Endothelial cell of umbilical vein (primary cell): ENCODE measurements around the gene MEI4. TPM values are rescaled to one million over a fixed set of nuclear protein-coding genes. Genes with fewer than 3 reads are reported as not detected.

Experiments used
- BruUV-seq: library from RNA; stranded (reverse); fragments of 400-500 nt; replicated peaks from 2 replicates; lab custom pipeline; 2021; lab: Mats Ljungman, UMichigan
- CTCF ChIA-PET: fragments of 300-600, 350-600 bp; sonication (Branson Sonifier 250); formaldehyde crosslinking; loops from one replicate; lab custom pipeline; 2021; ENCODE audit warnings: antibody characterized with exemption, inconsistent platforms; lab: Charles Lee
- POLR2A ChIA-PET: fragments of 300-600, 350-600 bp; sonication (Branson Sonifier 250); formaldehyde crosslinking; loops from one replicate; lab custom pipeline; 2021; ENCODE audit warnings: antibody characterized with exemption, inconsistent platforms; lab: Charles Lee
- DNase-seq: peaks from one replicate; pipeline ENCODE4 v3.0.0-alpha.2; 2011; ENCODE audit warnings: low read depth, low spot score
- FAIRE-seq: peaks from 2 replicates; lab custom pipeline; 2011; peaks lifted over from hg19 to GRCh38; lab: Jason Lieb, UNC
- H2AFZ ChIP-seq: 2 replicates; pipeline ENCODE4 v1.6.0; 2012; ENCODE audit warnings: low read depth, low read length, control low read depth, inconsistent platforms
- H3K27ac ChIP-seq: 2 replicates; pipeline ENCODE4 v1.5.1; 2011; ENCODE audit warnings: low read depth, mild to moderate bottlenecking, control low read depth, low read length, moderate library complexity; ENCODE audit not compliant: insufficient read depth
- H3K27me3 ChIP-seq, 2 experiments: 2 replicates each; pipeline versions ENCODE4 v1.6.0 to v1.6.1; 2011; ENCODE audit warnings: low read length in 2 of 2, mixed read lengths in 1 of 2; ENCODE audit not compliant: control insufficient read depth in 2 of 2, insufficient read depth in 2 of 2
- H3K36me3 ChIP-seq, 2 experiments: 2 replicates in 1 of 2; 3 replicates in 1 of 2; pipeline ENCODE4 v1.5.1; 2011; ENCODE audit warnings: low read length in 2 of 2, mild to moderate bottlenecking in 1 of 2, moderate library complexity in 1 of 2; ENCODE audit not compliant: control insufficient read depth in 2 of 2, insufficient read depth in 2 of 2; ENCODE audit errors: extremely low read depth in 1 of 2
- H3K4me1 ChIP-seq: 3 replicates; pipeline ENCODE4 v1.5.1; 2011; ENCODE audit warnings: mild to moderate bottlenecking, low read length; ENCODE audit not compliant: control insufficient read depth, insufficient read depth; ENCODE audit errors: extremely low read depth
- H3K4me2 ChIP-seq: 2 replicates; pipeline ENCODE4 v1.6.1; 2011; ENCODE audit warnings: low read length, control low read depth, mixed read lengths; ENCODE audit not compliant: insufficient read depth
- H3K4me3 ChIP-seq, 3 experiments: fragments of 200-600 bp in 1 of 3; sonication (generic), shearing (Covaris generic) in 1 of 3; replicated peaks in 1 of 3; 2 replicates each; pipeline ENCODE4 v1.5.1; 2011 to 2016; ENCODE audit warnings: control low read depth in 3 of 3, low read length in 3 of 3, mild to moderate bottlenecking in 2 of 3, inconsistent platforms in 1 of 3, low read depth in 1 of 3, moderate library complexity in 1 of 3; ENCODE audit not compliant: insufficient read depth in 1 of 3
- H3K79me2 ChIP-seq: 2 replicates; pipeline ENCODE4 v1.6.0; 2012; ENCODE audit warnings: low read length, inconsistent platforms; ENCODE audit not compliant: control insufficient read depth, insufficient read depth
- H3K9ac ChIP-seq: replicated peaks from 2 replicates; pipeline ENCODE3; 2011; ENCODE audit warnings: low read length, control low read depth; ENCODE audit not compliant: insufficient read depth; ENCODE audit errors: extremely low read depth
- H3K9me1 ChIP-seq: replicated peaks from 3 replicates; pipeline ENCODE4 v1.6.0; 2011; ENCODE audit warnings: mild to moderate bottlenecking, low read length; ENCODE audit not compliant: control insufficient read depth, insufficient read depth; ENCODE audit errors: extremely low read depth
- H3K9me3 ChIP-seq: replicated peaks from 2 replicates; pipeline ENCODE4 v1.5.1; 2012; ENCODE audit warnings: low read length, inconsistent platforms; ENCODE audit not compliant: control insufficient read depth, insufficient read depth
- H4K20me1 ChIP-seq: replicated peaks from 2 replicates; pipeline ENCODE3; 2011; ENCODE audit warnings: mild to moderate bottlenecking, low read length; ENCODE audit not compliant: control insufficient read depth, insufficient read depth; ENCODE audit errors: extremely low read depth
- CTCF ChIP-seq, 2 donors: IDR thresholded peaks; 1 replicate in 1 of 2; 2 replicates in 1 of 2; pipeline ENCODE4 v1.5.1; 2011; ENCODE audit warnings: low read length in 2 of 2, mild to moderate bottlenecking in 2 of 2, moderate library complexity in 2 of 2, control low read depth in 1 of 2, inconsistent platforms in 1 of 2, low read depth in 1 of 2; ENCODE audit not compliant: insufficient read depth in 1 of 2; ENCODE audit errors: extremely low read depth in 1 of 2
- EZH2 ChIP-seq: IDR thresholded peaks from 2 replicates; pipeline ENCODE4 v1.6.1; 2012; ENCODE audit warnings: borderline replicate concordance, low read depth, mild to moderate bottlenecking, moderate library complexity, low read length, inconsistent platforms; ENCODE audit not compliant: severe bottlenecking
- FOS ChIP-seq: IDR thresholded peaks from 2 replicates; pipeline ENCODE4 v1.6.1; 2011; ENCODE audit warnings: mild to moderate bottlenecking, low read length, moderate library complexity, borderline replicate concordance; ENCODE audit not compliant: insufficient read depth
- GATA2 ChIP-seq: IDR thresholded peaks from 2 replicates; pipeline ENCODE4 v1.7.0; 2011; ENCODE audit warnings: low read depth, mild to moderate bottlenecking, moderate library complexity, mixed read lengths, low read length; ENCODE audit not compliant: insufficient read length, insufficient read depth
- JUN ChIP-seq: IDR thresholded peaks from 2 replicates; pipeline ENCODE4 v1.6.1; 2011; ENCODE audit warnings: borderline replicate concordance, low read depth; ENCODE audit not compliant: insufficient read length, insufficient read depth
- MAX ChIP-seq: IDR thresholded peaks from 2 replicates; pipeline ENCODE4 v1.6.1; 2011; ENCODE audit not compliant: insufficient read depth, insufficient read length
- MYC ChIP-seq: IDR thresholded peaks from one replicate; pipeline ENCODE4 v1.6.1; 2011; ENCODE audit warnings: mild to moderate bottlenecking, low read depth, low read length
- POLR2A ChIP-seq: IDR thresholded peaks from 2 replicates; pipeline ENCODE4 v1.6.1; 2012; ENCODE audit warnings: low read depth, mild to moderate bottlenecking, control low read depth, low read length
- POLR2AphosphoS5 ChIP-seq: IDR thresholded peaks from 2 replicates; pipeline ENCODE4 v1.6.1; 2012; ENCODE audit warnings: low read depth, mild to moderate bottlenecking, control low read depth, low read length, moderate library complexity; ENCODE audit not compliant: insufficient read depth
- dilution Hi-C: fragments of 300-500 bp; cut with MboI; formaldehyde crosslinking; loops from one replicate; pipeline ENCODE4 v1.15.0; 2019; ENCODE audit warnings: low sequenced_read_pairs; ENCODE audit not compliant: extremely low pct_ligation_motif_present
- intact Hi-C: fragments of 100-400 bp; cut with micrococcal nuclease; formaldehyde crosslinking; loops from one replicate; pipeline ENCODE4 v1.10.0; 2022
- polyA plus RNA-seq, 4 experiments: library from polyadenylated mRNA; depleted of rRNA in 3 of 4; stranded (reverse) in 3 of 4; unstranded in 1 of 4; fragments of >200 nt; gene quantifications; 2 replicates each; pipeline versions ENCODE4 v1.2.1 to v1.2.3, GENCODE V29; 2011 to 2012; ENCODE audit warnings: missing spikeins in 1 of 4
- total RNA-seq: library from RNA; stranded (reverse); gene quantifications from 2 replicates; pipeline ENCODE4 v1.2.3, GENCODE V29; 2021

MEI4 gene
- total and polyA plus RNA-seq, 2 donors (not counting 3 experiments of a cell fraction or from before 2014, with no cell fraction given), result not detected

GRCh38 chr6:77930382-77930781, 277.5 kb downstream of the MEI4 start:
- Histone ChIP-seq H3K9me3 (no peaks in the 10 kb centered on the region), H2AFZ (no peak overlapping the region), H3K4me1 (no peaks in the 10 kb centered on the region), H3K4me3 (no peak overlapping the region), H3K9ac (no peak overlapping the region), H3K4me2 (no peak overlapping the region), H3K9me1 (no peaks in the 10 kb centered on the region), H3K27me3 (no peaks in the 10 kb centered on the region), H3K79me2 (no peaks in the 10 kb centered on the region), H4K20me1 (no peaks in the 10 kb centered on the region), H3K27ac (no peak overlapping the region), H3K36me3 (no peaks in the 10 kb centered on the region)
- dilution Hi-C loops (no loop called here), intact Hi-C loops (no loop called here)
- TF ChIP-seq GATA2 (no peak), EZH2 (no peak), FOS (no peak), MYC (no peak), MAX (no peak), POLR2AphosphoS5 (no peak), POLR2A (no peak), CTCF (IDR thresholded peaks at IDR 0.05; ENCODE audit: extremely low read depth in 1 of 2, insufficient read depth in 1 of 2, low read depth in 1 of 2, low read length in 2 of 2) (no peak), JUN (no peak)
- DNase-seq (no peak), FAIRE-seq (no peak)
- ChIA-PET CTCF (interaction anchor here (1.2 kb wide), 2 partner anchors 26 to 880 kb away, joined by 3 to 4 read pairs; no protein-coding TSS in a partner anchor), POLR2A (no interaction called here)
- no TSS peak for BruUV-seq
